ENCODE data around the gene CCNYL1.
"Not testable (repeated sequence)": the region's sequence is repeated elsewhere in the genome, so short reads cannot be mapped to it uniquely, and the experiment has no call there.

Gene CCNYL1

GRCh38 chr2:207734636-207735512, 23.4 kb downstream of the CCNYL1 start:
- DNase-seq (ENCODE audit: low read depth in 2 of 2) = no peak

- DNase-seq (ENCODE audit: low read depth in 2 of 2) = not testable (repeated sequence)
Measured at GRCh38 chr2:207735513-207735859, 24.0 kb downstream of the CCNYL1 start.

GRCh38 chr2:207743514-207743913, 32.1 kb downstream of the CCNYL1 start:
- DNase-seq (ENCODE audit: low read depth in 2 of 2) = no peak

GRCh38 chr2:207744050-207744449, 32.6 kb downstream of the CCNYL1 start:
- DNase-seq (ENCODE audit: low read depth in 2 of 2) = no peak

- DNase-seq (ENCODE audit: low read depth in 2 of 2) = no peak
Measured at GRCh38 chr2:207744451-207744850, 33.0 kb downstream of the CCNYL1 start.

- DNase-seq (ENCODE audit: low read depth in 2 of 2) = no peak
Measured at GRCh38 chr2:207746131-207746530, 34.7 kb downstream of the CCNYL1 start.

GRCh38 chr2:207747653-207748560, 36.5 kb downstream of the CCNYL1 start:
- no peak for DNase-seq (ENCODE audit: low read depth in 2 of 2)

GRCh38 chr2:207748993-207749392, 37.6 kb downstream of the CCNYL1 start:
- no peak for DNase-seq (ENCODE audit: low read depth in 2 of 2)

GRCh38 chr2:207749873-207750272, 38.4 kb downstream of the CCNYL1 start:
- DNase-seq (ENCODE audit: low read depth in 2 of 2) = no peak

- DNase-seq (ENCODE audit: low read depth in 2 of 2) = no peak
Measured at GRCh38 chr2:207750345-207750744, 38.9 kb downstream of the CCNYL1 start.

GRCh38 chr2:207750876-207751275, 39.4 kb downstream of the CCNYL1 start:
- no peak for DNase-seq (ENCODE audit: low read depth in 2 of 2)

- not testable (repeated sequence) for DNase-seq (ENCODE audit: low read depth in 2 of 2)
Measured at GRCh38 chr2:207753688-207754087, 42.2 kb downstream of the CCNYL1 start.

- no peak for DNase-seq (ENCODE audit: low read depth in 2 of 2)
Measured at GRCh38 chr2:207754498-207755383, 43.3 kb downstream of the CCNYL1 start.

GRCh38 chr2:207758025-207758424, 46.6 kb downstream of the CCNYL1 start:
- no peak for DNase-seq (ENCODE audit: low read depth in 2 of 2)

GRCh38 chr2:207759890-207760289, 48.5 kb downstream of the CCNYL1 start:
- no peak for DNase-seq (ENCODE audit: low read depth in 2 of 2)

- no peak for DNase-seq (ENCODE audit: low read depth in 2 of 2)
Measured at GRCh38 chr2:207760453-207760852, 49.0 kb downstream of the CCNYL1 start.

GRCh38 chr2:207761426-207761825, 50.0 kb downstream of the CCNYL1 start:
- DNase-seq (ENCODE audit: low read depth in 2 of 2) = not testable (repeated sequence)

GRCh38 chr2:207762146-207762545, 50.7 kb downstream of the CCNYL1 start:
- no peak for DNase-seq (ENCODE audit: low read depth in 2 of 2)

- DNase-seq (ENCODE audit: low read depth in 2 of 2) = no peak
Measured at GRCh38 chr2:207763303-207763917, 52.0 kb downstream of the CCNYL1 start.

GRCh38 chr2:207764096-207764630, 52.7 kb downstream of the CCNYL1 start:
- no peak for DNase-seq (ENCODE audit: low read depth in 2 of 2)

- no peak for DNase-seq (ENCODE audit: low read depth in 2 of 2)
Measured at GRCh38 chr2:207765547-207765946, 54.1 kb downstream of the CCNYL1 start.

Measured in stimulated activated CD8-positive, alpha-beta memory T cell treated with anti-CD3 and anti-CD28 coated beads, Interleukin-15, amount 100 ng/mL, for 48 hours (primary cell).